PFSK-1 (cell line): ENCODE measurements around the gene IRF1.

Experiments
- FOXP2 ChIP-seq: optimal IDR thresholded peaks from 2 replicates; pipeline ENCODE3; 2011; ENCODE audit warnings: borderline replicate concordance, control low read depth, inconsistent platforms; ENCODE audit not compliant: insufficient read depth; ENCODE audit errors: extremely low read length, extremely low read depth
- POLR2AphosphoS5 ChIP-seq: IDR thresholded peaks from 2 replicates; pipeline ENCODE4 v1.6.1; 2012; ENCODE audit warnings: low read depth, mild to moderate bottlenecking, control low read depth, low read length, moderate library complexity
- SIN3A ChIP-seq: IDR thresholded peaks from 2 replicates; pipeline ENCODE4 v1.6.1; 2012; ENCODE audit warnings: mild to moderate bottlenecking, low read length, moderate library complexity, borderline replicate concordance; ENCODE audit not compliant: insufficient read depth
- TAF1 ChIP-seq: IDR thresholded peaks from 2 replicates; pipeline ENCODE4 v1.6.1; 2012; ENCODE audit warnings: low read length, control low read depth, borderline replicate concordance; ENCODE audit not compliant: insufficient read depth
- TF ChIP-seq, protein P1 (sequence below), 2 experiments: IDR thresholded peaks; 2 replicates each; pipeline versions ENCODE4 v1.6.1 to v1.8.0; 2011 to 2012; ENCODE audit warnings: low read depth in 2 of 2, low read length in 2 of 2, control low read depth in 1 of 2, inconsistent platforms in 1 of 2, mild to moderate bottlenecking in 1 of 2, moderate library complexity in 1 of 2; ENCODE audit not compliant: insufficient read depth in 1 of 2

The IRF1 gene

GRCh38 chr5:132445640-132445923 lies 45.0 kb downstream of the IRF1 start:
- TF ChIP-seq, protein P1, sequence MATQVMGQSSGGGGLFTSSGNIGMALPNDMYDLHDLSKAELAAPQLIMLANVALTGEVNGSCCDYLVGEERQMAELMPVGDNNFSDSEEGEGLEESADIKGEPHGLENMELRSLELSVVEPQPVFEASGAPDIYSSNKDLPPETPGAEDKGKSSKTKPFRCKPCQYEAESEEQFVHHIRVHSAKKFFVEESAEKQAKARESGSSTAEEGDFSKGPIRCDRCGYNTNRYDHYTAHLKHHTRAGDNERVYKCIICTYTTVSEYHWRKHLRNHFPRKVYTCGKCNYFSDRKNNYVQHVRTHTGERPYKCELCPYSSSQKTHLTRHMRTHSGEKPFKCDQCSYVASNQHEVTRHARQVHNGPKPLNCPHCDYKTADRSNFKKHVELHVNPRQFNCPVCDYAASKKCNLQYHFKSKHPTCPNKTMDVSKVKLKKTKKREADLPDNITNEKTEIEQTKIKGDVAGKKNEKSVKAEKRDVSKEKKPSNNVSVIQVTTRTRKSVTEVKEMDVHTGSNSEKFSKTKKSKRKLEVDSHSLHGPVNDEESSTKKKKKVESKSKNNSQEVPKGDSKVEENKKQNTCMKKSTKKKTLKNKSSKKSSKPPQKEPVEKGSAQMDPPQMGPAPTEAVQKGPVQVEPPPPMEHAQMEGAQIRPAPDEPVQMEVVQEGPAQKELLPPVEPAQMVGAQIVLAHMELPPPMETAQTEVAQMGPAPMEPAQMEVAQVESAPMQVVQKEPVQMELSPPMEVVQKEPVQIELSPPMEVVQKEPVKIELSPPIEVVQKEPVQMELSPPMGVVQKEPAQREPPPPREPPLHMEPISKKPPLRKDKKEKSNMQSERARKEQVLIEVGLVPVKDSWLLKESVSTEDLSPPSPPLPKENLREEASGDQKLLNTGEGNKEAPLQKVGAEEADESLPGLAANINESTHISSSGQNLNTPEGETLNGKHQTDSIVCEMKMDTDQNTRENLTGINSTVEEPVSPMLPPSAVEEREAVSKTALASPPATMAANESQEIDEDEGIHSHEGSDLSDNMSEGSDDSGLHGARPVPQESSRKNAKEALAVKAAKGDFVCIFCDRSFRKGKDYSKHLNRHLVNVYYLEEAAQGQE (IDR thresholded peaks at IDR 0.05; ENCODE audit: insufficient read depth in 1 of 2, low read depth in 2 of 2, low read length in 2 of 2) = no peak
- TF ChIP-seq FOXP2 (no peak), SIN3A (no peak), TAF1 (no peak), POLR2AphosphoS5 (no peak)

GRCh38 chr5:132444841-132445639 lies 45.5 kb downstream of the IRF1 start:
- TF ChIP-seq FOXP2 (no peak), POLR2AphosphoS5 (no peak), TAF1 (no peak), SIN3A (no peak)
- TF ChIP-seq, protein P1 (IDR thresholded peaks at IDR 0.05; ENCODE audit: insufficient read depth in 1 of 2, low read depth in 2 of 2, low read length in 2 of 2) = no peak

DNA sequence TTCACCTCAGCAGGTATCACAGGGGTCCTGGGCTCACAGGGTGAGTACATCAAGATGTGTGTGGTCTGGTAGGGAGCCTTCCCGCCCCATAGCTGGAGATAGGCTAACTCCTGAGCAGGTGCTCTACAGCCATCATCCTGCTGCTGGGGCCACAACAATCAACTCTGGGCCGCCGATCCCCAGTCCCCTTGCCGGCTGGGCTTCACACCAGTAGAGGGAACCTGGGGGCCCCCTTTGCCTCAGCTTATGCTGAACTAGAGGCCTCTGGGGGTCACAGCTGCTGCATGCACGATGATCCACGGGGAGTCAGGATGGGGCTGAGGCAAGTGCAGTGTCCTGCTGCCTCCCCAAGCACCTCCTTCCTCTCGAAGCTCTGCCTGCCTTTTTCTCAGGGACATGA lies 46.5 kb downstream of the IRF1 start:
- TF ChIP-seq, protein P1 (IDR thresholded peaks at IDR 0.05; ENCODE audit: insufficient read depth in 1 of 2, low read depth in 2 of 2, low read length in 2 of 2) = no peak
- TF ChIP-seq POLR2AphosphoS5 (no peak), FOXP2 (no peak), TAF1 (no peak), SIN3A (no peak)

DNA sequence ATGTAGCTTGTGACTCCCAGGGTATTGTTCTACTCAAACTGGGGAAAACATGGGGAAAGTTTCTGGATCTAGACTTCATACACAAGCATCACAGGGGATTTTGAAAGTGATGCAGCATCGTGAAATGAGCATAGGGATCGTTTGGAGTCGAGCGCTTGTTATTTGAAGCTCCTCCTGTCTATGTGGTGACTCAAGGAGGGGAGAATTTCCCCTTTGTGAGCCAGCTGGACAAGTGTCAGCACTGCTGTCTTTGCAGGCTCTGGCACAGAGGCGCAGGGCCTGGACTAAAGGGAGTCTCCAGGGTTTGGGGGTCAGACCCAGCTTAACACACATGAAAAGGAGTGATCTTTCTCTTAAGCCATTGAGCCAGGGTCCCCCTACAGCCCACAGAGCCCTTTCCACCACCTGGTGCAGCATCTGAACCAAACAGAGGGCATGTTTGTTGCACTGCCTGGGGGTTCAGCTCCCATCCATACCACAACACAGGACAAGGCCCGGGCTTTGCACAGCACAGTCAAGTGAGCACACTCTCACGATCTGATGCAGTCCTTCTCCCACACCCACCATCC lies 51.0 kb downstream of the IRF1 start:
- TF ChIP-seq POLR2AphosphoS5 (no peak), SIN3A (no peak), TAF1 (no peak), FOXP2 (no peak)
- TF ChIP-seq, protein P1 (IDR thresholded peaks at IDR 0.05; ENCODE audit: insufficient read depth in 1 of 2, low read depth in 2 of 2, low read length in 2 of 2) = no peak
